GM23338 (cell line): Measurements from ENCODE around the gene CHMP6. TPM values are rescaled to one million over a fixed set of nuclear protein-coding genes. Genes with fewer than 3 reads are reported as not detected.

Source experiments
- ATAC-seq: fragments of 200-7000 bp; cut with Tn5 transposase; 3 replicates; pipeline ENCODE4 v1.9.1; 2020
- DNase-seq: peaks from one replicate; pipeline ENCODE4 v3.0.0-alpha.2; 2015; ENCODE audit warnings: low spot score
- H2AFZ ChIP-seq: fragments of 200-600 bp; sonication (generic); 2 replicates; pipeline ENCODE4 v1.8.0; 2016; ENCODE audit warnings: antibody characterized with exemption, mild to moderate bottlenecking, moderate library complexity
- H3F3A ChIP-seq: fragments of 200-600 bp; sonication (generic); replicated peaks from 2 replicates; pipeline ENCODE4 v1.8.0; 2017; ENCODE audit warnings: antibody characterized with exemption, mixed run types, low read depth
- H3K27ac ChIP-seq: fragments of 200-600 bp; sonication (generic); 2 replicates; pipeline ENCODE4 v1.6.1; 2016; ENCODE audit warnings: low read depth
- H3K27me3 ChIP-seq: fragments of 200-600 bp; sonication (generic); 2 replicates; pipeline ENCODE4 v1.8.0; 2016; ENCODE audit warnings: mild to moderate bottlenecking, mixed run types, moderate library complexity; ENCODE audit not compliant: insufficient read depth
- H3K36me3 ChIP-seq: fragments of 200-600 bp; sonication (generic); 2 replicates; pipeline ENCODE4 v1.8.0; 2016; ENCODE audit warnings: mild to moderate bottlenecking; ENCODE audit not compliant: insufficient read depth
- H3K4me1 ChIP-seq: fragments of 200-600 bp; sonication (generic); 2 replicates; pipeline ENCODE4 v1.8.0; 2016; ENCODE audit warnings: mild to moderate bottlenecking, moderate library complexity; ENCODE audit not compliant: insufficient read depth
- H3K4me2 ChIP-seq: fragments of 200-600 bp; sonication (generic); 2 replicates; pipeline ENCODE4 v1.7.1; 2017; ENCODE audit warnings: mixed run types
- H3K4me3 ChIP-seq: fragments of 200-600 bp; sonication (generic); 2 replicates; pipeline ENCODE4 v1.6.1; 2016; ENCODE audit warnings: mixed run types
- H3K79me2 ChIP-seq: fragments of 200-600 bp; sonication (generic); replicated peaks from 2 replicates; pipeline ENCODE4 v1.8.0; 2017; ENCODE audit warnings: mild to moderate bottlenecking; ENCODE audit not compliant: insufficient read depth
- H3K9me2 ChIP-seq: fragments of 200-600 bp; sonication (generic); 2 replicates; pipeline ENCODE4 v1.8.0; 2017; ENCODE audit not compliant: insufficient read depth
- H4K20me1 ChIP-seq: fragments of 200-600 bp; sonication (generic); replicated peaks from 2 replicates; pipeline ENCODE4 v1.8.0; 2017; ENCODE audit warnings: mild to moderate bottlenecking; ENCODE audit not compliant: insufficient read depth
- H3K27ac Mint-ChIP-seq: 2 replicates; pipeline ENCODE4 v1.8.0; 2020; ENCODE audit warnings: inconsistent platforms, mild to moderate bottlenecking, moderate library complexity, mixed read lengths
- H3K27me3 Mint-ChIP-seq: 3 replicates; pipeline ENCODE4 v1.8.0; 2022; ENCODE audit warnings: low read depth, mild to moderate bottlenecking, moderate library complexity, mixed read lengths, inconsistent platforms; ENCODE audit not compliant: insufficient read depth, poor library complexity
- H3K36me3 Mint-ChIP-seq: 3 replicates; pipeline ENCODE4 v1.8.0; 2021; ENCODE audit warnings: low read depth, mild to moderate bottlenecking, inconsistent platforms, moderate library complexity, mixed read lengths
- H3K4me1 Mint-ChIP-seq: 3 replicates; pipeline ENCODE4 v1.8.0; 2020; ENCODE audit warnings: mild to moderate bottlenecking, inconsistent platforms, mixed read lengths
- H3K4me3 Mint-ChIP-seq: 3 replicates; pipeline ENCODE4 v1.8.0; 2021; ENCODE audit warnings: moderate library complexity, mild to moderate bottlenecking, inconsistent platforms, mixed read lengths
- H3K9me3 Mint-ChIP-seq: 3 replicates; pipeline ENCODE4 v1.8.0; 2020; ENCODE audit warnings: moderate library complexity, mild to moderate bottlenecking, inconsistent platforms, mixed read lengths
- CREB1 ChIP-seq: fragments of 250-450 bp; sonication (Bioruptor Pico); IDR thresholded peaks from 2 replicates; pipeline ENCODE4 v1.5.0; 2020; ENCODE audit warnings: low read depth, mild to moderate bottlenecking, moderate library complexity
- ETS1 ChIP-seq: IDR thresholded peaks from 2 replicates; pipeline ENCODE4 v1.6.1; 2016; ENCODE audit warnings: antibody characterized with exemption
- EZH2phosphoT487 ChIP-seq: fragments of 200-600 bp; sonication (generic); IDR thresholded peaks from one replicate; pipeline ENCODE4 v1.8.1; 2018; ENCODE audit warnings: antibody characterized with exemption; ENCODE audit not compliant: unreplicated experiment
- JUNB ChIP-seq: IDR thresholded peaks from one replicate; pipeline ENCODE4 v1.6.1; 2016; ENCODE audit warnings: antibody characterized with exemption; ENCODE audit not compliant: unreplicated experiment
- NANOG ChIP-seq: IDR thresholded peaks from 2 replicates; pipeline ENCODE4 v1.6.1; 2016; ENCODE audit warnings: antibody characterized with exemption, borderline replicate concordance
- POLR2AphosphoS5 ChIP-seq: IDR thresholded peaks from 2 replicates; pipeline ENCODE4 v1.6.1; 2016; ENCODE audit warnings: antibody characterized with exemption, low read depth
- STAT1 ChIP-seq: IDR thresholded peaks from one replicate; pipeline ENCODE4 v1.6.1; 2016; ENCODE audit warnings: antibody characterized with exemption; ENCODE audit not compliant: unreplicated experiment
- ZNF114 ChIP-seq: fragments of 250-450 bp; sonication (Bioruptor Pico); IDR thresholded peaks from 2 replicates; pipeline ENCODE4 v1.5.0; 2020; ENCODE audit warnings: mild to moderate bottlenecking, moderate library complexity
- polyA plus RNA-seq: library from polyadenylated mRNA; unstranded; fragments of >200 nt; fragmentation: Nextera tagmentation; extraction: Ambion mirVana; gene quantifications from 2 replicates; pipeline ENCODE4 v1.2.1, GENCODE V29; 2016
- total RNA-seq: library from RNA; depleted of rRNA; stranded (reverse); fragments of >200 nt; shearing (Covaris generic); gene quantifications from 2 replicates; pipeline ENCODE4 v1.2.3, GENCODE V29; 2014
- TF ChIP-seq, protein P1 (sequence below), 2 experiments: fragments of 200-600 bp in 1 of 2; sonication (generic) in 1 of 2; conservative IDR thresholded peaks; 2 replicates each; pipeline versions ENCODE4 v1.5.1 to v1.6.1; 2016 to 2017; ENCODE audit warnings: antibody characterized with exemption in 2 of 2, low read depth in 2 of 2, mild to moderate bottlenecking in 2 of 2, moderate library complexity in 1 of 2
- TF ChIP-seq, protein P2 (sequence below): fragments of 250-450 bp; sonication (Bioruptor Pico); IDR thresholded peaks from 2 replicates; pipeline ENCODE4 v1.5.0; 2020; ENCODE audit warnings: mild to moderate bottlenecking, moderate library complexity

The CHMP6 gene
- total and polyA plus RNA-seq, 2 experiments from 2014 or later = 12.3 to 14.0 TPM

DNA sequence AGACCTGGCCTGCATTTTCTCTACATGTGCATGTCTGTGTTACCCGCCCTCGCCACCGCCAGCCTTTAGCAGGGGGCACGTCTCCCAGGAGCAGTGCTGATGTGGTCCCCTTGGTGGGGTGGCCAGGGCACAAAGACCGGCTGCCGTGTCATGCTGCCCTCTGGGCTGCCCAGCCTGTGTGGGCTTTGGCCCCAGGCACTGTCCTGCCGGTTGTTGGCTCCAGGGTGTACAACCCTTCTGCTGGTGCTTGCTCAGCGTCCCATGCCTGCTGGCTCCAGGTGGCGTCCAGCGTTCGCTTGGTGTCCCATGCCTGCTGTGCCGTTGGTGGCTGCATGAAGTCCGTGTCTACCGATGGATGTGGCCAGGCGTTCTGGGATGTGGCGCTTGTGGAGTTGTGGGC lies 47.5 kb downstream of the CHMP6 start:
- no peak overlapping the region for H2AFZ ChIP-seq
- H3K36me3 ChIP-seq = no peaks in the 10 kb centered on the region
- peaks cover 11% of the 10 kb centered on the region; the same call in 1 of the 2 replicates for H3K4me1 ChIP-seq
- no peak overlapping the region for H3K27ac Mint-ChIP-seq
- H3K4me3 Mint-ChIP-seq = no peak overlapping the region
- H3K4me2 ChIP-seq = no peak overlapping the region
- no peak overlapping the region for H3K27ac ChIP-seq
- H3K4me1 Mint-ChIP-seq = peaks cover 35% of the 10 kb centered on the region
- peaks cover 7% of the 10 kb centered on the region; the same call in 1 of the 2 replicates for H3K27me3 ChIP-seq
- ATAC-seq (no peak), DNase-seq (no peak)
- H3K36me3 Mint-ChIP-seq = no peaks in the 10 kb centered on the region; the same call in 2 of the 3 replicates
- H4K20me1 ChIP-seq = peaks cover 12% of the 10 kb centered on the region
- peaks cover 15% of the 10 kb centered on the region for H3K27me3 Mint-ChIP-seq
- no peaks in the 10 kb centered on the region for H3K9me2 ChIP-seq
- H3F3A ChIP-seq = peaks cover 4% of the 10 kb centered on the region; the same call in 1 of the 2 replicates
- peaks cover 78% of the 10 kb centered on the region for H3K79me2 ChIP-seq
- no peaks in the 10 kb centered on the region for H3K9me3 Mint-ChIP-seq
- TF ChIP-seq, protein P1, sequence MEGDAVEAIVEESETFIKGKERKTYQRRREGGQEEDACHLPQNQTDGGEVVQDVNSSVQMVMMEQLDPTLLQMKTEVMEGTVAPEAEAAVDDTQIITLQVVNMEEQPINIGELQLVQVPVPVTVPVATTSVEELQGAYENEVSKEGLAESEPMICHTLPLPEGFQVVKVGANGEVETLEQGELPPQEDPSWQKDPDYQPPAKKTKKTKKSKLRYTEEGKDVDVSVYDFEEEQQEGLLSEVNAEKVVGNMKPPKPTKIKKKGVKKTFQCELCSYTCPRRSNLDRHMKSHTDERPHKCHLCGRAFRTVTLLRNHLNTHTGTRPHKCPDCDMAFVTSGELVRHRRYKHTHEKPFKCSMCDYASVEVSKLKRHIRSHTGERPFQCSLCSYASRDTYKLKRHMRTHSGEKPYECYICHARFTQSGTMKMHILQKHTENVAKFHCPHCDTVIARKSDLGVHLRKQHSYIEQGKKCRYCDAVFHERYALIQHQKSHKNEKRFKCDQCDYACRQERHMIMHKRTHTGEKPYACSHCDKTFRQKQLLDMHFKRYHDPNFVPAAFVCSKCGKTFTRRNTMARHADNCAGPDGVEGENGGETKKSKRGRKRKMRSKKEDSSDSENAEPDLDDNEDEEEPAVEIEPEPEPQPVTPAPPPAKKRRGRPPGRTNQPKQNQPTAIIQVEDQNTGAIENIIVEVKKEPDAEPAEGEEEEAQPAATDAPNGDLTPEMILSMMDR (conservative IDR thresholded peaks at IDR 0.05; ENCODE audit: low read depth in 2 of 2) = no peak
- TF ChIP-seq EZH2phosphoT487 (no peak), CREB1 (CRISPR knock-in tag) (no peak), JUNB (no peak), POLR2AphosphoS5 (no peak), NANOG (no peak), STAT1 (no peak), ZNF114 (CRISPR knock-in tag) (no peak), ETS1 (no peak)
- TF ChIP-seq, protein P2, sequence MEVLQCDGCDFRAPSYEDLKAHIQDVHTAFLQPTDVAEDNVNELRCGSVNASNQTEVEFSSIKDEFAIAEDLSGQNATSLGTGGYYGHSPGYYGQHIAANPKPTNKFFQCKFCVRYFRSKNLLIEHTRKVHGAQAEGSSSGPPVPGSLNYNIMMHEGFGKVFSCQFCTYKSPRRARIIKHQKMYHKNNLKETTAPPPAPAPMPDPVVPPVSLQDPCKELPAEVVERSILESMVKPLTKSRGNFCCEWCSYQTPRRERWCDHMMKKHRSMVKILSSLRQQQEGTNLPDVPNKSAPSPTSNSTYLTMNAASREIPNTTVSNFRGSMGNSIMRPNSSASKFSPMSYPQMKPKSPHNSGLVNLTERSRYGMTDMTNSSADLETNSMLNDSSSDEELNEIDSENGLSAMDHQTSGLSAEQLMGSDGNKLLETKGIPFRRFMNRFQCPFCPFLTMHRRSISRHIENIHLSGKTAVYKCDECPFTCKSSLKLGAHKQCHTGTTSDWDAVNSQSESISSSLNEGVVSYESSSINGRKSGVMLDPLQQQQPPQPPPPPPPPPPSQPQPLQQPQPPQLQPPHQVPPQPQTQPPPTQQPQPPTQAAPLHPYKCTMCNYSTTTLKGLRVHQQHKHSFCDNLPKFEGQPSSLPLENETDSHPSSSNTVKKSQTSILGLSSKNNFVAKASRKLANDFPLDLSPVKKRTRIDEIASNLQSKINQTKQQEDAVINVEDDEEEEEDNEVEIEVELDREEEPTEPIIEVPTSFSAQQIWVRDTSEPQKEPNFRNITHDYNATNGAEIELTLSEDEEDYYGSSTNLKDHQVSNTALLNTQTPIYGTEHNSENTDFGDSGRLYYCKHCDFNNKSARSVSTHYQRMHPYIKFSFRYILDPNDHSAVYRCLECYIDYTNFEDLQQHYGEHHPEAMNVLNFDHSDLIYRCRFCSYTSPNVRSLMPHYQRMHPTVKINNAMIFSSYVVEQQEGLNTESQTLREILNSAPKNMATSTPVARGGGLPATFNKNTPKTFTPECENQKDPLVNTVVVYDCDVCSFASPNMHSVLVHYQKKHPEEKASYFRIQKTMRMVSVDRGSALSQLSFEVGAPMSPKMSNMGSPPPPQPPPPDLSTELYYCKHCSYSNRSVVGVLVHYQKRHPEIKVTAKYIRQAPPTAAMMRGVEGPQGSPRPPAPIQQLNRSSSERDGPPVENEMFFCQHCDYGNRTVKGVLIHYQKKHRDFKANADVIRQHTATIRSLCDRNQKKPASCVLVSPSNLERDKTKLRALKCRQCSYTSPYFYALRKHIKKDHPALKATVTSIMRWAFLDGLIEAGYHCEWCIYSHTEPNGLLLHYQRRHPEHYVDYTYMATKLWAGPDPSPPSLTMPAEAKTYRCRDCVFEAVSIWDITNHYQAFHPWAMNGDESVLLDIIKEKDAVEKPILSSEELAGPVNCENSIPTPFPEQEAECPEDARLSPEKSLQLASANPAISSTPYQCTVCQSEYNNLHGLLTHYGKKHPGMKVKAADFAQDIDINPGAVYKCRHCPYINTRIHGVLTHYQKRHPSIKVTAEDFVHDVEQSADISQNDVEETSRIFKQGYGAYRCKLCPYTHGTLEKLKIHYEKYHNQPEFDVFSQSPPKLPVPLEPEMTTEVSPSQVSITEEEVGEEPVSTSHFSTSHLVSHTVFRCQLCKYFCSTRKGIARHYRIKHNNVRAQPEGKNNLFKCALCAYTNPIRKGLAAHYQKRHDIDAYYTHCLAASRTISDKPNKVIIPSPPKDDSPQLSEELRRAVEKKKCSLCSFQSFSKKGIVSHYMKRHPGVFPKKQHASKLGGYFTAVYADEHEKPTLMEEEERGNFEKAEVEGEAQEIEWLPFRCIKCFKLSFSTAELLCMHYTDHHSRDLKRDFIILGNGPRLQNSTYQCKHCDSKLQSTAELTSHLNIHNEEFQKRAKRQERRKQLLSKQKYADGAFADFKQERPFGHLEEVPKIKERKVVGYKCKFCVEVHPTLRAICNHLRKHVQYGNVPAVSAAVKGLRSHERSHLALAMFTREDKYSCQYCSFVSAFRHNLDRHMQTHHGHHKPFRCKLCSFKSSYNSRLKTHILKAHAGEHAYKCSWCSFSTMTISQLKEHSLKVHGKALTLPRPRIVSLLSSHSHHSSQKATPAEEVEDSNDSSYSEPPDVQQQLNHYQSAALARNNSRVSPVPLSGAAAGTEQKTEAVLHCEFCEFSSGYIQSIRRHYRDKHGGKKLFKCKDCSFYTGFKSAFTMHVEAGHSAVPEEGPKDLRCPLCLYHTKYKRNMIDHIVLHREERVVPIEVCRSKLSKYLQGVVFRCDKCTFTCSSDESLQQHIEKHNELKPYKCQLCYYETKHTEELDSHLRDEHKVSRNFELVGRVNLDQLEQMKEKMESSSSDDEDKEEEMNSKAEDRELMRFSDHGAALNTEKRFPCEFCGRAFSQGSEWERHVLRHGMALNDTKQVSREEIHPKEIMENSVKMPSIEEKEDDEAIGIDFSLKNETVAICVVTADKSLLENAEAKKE (CRISPR knock-in tag) = no peak
- no peak overlapping the region for H3K4me3 ChIP-seq
